GM19099 (cell line): Measurements from ENCODE around the gene CCDC69.

Experiments
- POLR2A ChIP-seq: IDR thresholded peaks from 3 replicates; pipeline ENCODE4 v1.6.1; 2011; ENCODE audit warnings: low read depth; ENCODE audit not compliant: insufficient read length; ENCODE audit errors: extremely low read depth

Gene CCDC69

DNA sequence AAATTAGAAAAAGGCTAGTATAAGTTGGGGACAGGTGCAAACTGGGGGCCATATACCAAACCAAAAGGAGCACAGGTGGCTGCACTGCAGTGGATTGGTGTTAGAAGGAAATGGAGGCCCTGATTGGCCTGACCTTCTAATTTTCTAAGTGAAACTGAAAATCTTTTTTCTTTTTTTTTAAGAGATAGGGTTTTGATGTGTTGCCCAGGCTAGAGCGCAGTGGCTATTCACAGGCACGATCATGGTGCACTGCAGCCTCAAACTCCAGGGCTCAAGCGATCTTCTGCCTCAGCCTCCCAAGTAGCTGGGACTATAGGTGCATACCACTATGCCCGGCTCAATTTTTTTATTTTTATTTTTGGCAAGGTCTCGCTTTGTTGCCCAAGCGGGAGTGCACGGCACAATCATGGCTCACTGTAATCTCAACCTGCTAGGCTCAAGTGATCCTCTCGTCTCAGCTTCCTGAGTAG is 9.8 kb upstream of the CCDC69 start:
- TF ChIP-seq POLR2A = peak; percentile 40

DNA sequence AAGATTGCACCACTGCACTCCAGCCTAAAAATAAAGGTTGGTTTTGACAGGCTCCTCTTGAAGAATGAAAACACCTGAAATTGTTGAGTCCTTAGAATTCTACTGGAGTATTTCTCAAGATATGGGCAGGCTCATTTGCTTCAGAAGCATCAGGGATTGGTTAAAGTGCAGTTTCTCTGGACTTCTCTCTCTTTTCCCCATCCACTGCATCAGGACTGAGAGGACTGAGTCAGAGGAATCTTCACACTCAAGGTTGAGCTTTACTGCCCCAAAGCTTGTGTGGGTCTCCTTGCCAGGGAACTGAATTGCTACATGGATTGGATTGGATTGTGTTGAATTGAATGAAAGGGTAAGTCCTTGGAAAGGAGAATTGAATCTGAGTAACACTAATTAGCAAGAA is 7.5 kb upstream of the CCDC69 start:
- no peak for TF ChIP-seq POLR2A

DNA sequence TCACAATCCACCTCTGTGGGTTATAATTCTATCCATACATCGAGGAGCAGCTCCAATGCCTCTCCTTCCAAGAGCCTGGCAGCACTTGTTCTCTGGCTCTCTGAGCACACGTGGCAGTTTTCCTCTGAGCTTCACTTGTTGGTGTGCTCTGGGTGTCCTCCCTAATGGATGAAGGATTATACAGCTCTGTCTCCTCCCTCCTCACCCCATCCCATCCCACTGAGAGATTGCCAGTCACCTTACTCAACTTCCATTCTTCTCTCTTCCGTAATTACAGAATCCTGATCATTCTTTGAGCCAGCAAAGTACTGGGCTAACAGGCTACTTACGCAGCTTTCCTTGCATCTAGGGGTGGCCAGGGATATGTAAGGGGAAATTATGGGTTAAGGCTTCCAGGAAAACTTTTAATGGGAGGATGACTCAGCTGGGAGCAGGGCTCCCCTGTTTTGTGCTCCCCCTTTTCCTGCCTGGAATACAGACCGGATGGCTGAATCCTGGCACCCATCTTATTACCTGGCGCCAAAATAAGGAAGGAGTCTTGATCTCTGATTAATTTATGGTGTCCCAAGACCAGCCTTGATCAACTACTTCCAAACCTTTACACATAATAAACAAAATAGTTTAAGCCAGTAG is 6.3 kb upstream of the CCDC69 start:
- no peak for TF ChIP-seq POLR2A

DNA sequence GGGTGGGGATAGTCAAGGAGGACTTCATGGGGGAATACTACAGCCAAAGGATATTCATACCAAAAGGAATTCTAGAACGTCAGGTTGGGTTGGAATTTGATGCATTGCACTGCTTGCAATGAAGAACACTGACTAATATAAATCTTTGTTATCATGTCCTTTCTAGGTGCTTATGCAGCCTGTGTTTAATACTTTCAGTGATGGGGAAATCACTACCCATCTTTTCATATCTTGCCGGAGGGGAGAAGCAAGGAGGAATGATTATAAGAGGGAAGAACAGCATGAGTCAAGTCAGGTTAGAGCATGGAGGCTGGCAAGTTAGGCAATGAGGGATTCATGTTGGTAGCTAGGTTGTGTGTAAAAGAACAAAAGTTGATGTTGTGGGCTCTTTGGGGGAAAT is 5.1 kb upstream of the CCDC69 start:
- TF ChIP-seq POLR2A = no peak

DNA sequence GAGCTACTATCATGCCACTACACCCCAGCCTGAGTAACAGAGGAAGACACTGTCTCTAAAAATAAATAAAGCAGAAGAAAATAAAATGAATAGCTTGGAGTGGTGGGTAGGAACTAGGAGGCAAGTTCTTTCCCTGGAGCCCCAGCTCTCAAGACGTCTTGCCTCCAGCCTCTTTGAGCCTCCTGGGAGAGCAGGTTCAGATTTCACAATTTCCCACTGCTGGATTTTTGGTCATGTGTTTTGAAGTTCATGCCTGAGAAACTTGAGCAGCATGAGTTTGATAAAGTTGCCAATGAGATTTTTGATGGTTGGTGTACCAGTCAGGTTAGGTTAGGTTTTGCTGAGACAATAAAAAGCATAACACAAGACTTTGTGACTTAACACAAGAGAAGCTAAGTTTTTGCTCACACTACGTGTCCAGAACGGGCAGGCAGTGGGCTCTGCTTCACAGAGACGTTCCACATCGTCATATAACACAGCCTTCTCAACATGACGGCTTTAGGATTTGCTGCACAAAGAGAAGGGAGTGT is 4.1 kb upstream of the CCDC69 start:
- no peak for TF ChIP-seq POLR2A

DNA sequence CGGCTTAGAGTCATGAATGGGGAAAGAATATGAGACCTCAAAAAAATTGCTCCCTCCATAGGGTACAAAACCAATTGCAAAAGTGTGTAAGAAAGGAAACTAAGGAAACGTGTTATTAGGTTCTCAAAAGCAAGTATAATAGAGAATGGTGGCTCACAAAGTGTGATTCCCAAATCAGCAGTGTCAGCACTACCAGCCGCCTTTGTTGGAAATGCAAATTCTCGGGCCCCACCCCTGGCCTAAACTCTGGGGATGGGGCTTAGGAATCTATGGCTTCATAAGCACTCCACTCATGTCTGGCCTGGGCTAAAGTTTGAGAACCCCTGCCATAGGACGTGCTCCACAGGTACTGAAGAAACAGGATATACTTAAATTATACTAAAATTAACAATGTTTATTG is 1.6 kb upstream of the CCDC69 start:
- no peak for TF ChIP-seq POLR2A

DNA sequence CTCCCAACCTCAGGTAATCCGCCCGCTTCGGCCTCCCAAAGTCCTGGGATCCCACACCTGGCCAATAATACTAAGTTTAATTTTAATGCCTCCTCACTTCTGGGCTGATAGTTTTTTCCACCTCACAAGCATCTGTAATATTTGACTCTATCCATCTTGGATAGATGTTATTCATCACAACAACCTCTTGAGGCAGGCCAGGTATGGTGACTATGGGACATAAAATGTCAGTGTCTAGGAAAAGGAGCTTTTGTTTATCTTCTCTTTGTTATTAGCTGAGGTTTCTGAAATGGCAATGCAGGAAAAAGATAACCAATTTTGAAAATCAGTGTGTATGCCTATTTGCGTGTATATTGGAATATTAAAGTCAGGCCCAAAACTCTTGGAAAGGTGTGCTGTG is 1.2 kb upstream of the CCDC69 start:
- no peak for TF ChIP-seq POLR2A

DNA sequence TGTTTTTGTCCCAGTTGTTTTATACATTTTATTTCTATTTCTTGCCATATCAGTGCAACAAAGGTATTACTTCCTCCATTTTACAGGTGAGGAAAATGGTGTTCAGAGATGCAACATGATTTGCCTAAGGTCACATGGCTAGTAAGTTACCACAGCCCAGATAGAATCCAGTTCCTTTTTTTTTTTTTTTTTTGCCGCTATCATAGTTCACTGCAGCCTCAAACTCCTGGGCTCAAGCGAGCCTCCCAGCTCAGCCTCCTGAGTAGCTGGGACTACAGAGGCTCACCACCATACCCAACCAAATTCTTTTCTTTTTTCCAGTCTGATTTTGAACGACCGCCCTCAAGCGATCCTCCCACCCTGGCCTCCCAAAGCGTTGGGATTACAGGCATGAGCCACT is 480 bp upstream of the CCDC69 start:
- TF ChIP-seq POLR2A = no peak

DNA sequence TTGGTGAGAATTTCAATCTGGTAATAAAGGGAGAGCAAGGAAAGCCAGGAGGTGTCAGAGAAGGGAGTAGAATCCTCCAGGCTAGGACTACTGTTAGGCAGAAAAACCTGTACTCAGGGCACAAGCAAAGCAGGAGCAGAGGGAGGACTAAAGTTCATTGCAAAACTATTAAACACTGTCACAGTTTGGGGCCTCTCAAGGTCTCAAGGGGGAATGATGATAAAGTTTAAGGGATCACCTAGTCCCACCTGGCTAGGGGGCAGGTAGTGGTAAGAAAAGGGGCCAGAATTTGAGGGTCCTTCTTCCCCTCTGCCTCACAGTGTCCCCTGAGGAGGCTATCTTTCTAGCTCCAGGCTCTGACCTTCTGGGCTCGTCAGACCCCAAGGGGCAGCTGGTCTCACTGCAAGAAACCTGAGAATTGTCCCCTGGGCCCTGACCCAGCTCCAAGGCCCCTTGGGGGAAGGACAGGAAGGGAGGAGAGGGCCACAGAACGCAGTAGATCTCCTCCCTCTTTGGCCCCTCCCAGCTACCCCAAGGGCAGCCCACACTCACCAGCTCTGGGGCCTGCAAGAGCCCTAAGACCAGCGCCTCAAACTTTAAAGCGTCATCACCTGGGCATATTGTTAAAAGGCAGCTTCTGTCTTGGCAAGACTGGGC is 974 bp downstream of the CCDC69 start:
- peak; percentile 47 for TF ChIP-seq POLR2A

DNA sequence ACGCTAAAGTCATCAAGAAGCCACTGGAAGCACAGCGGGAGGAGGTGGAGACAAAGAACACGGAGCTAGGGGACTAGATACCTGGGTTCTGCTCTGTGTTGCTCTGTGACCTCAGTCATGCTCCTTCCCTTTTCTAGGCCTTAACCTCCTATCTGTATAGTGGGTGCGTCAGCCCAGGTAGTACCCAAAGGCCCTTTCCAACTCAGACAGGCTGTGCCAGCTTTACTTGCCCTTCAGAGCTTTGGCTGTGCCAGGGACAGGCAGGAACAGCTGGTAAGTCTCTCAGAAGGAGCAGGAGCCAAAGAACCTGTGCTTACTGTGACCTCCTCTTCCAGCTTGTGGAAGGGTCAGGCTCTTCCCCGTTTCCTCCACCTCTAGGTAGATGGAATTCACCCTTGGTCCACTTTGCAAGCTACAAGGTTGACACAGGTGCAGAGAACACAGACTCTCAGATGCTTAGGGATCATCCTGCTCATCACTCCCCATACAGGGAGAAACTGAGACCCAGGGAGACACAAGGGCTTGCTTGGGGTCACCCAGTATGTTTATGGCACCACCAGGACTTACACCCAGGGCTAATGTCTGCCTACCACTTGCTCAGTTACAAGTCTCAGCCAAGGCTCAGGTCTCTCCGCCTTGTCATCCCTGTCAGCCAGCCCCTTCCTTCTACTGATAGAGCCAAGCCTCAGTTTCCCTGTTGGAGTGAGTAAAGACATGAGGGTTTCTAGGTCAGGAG is 1.7 kb downstream of the CCDC69 start:
- TF ChIP-seq POLR2A = no peak

DNA sequence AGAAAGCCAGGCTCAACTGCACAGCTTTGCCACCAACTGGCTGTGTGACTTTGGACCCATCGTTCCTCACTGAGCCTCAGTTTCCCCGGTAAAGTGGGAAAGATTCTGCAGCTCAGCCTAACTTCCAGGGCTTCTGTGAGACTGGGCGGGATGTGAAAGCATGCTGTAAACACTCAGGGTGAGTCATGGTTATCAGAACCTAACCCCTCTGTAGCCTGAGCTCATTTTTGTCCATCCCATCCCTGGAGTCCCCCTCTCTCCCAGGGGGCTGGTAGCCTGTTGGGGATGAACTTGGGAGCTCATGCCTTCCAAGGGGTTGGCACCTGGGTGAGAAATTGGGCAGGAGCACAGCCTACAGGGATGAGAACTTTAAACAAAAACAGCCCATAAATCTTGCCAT is 2.3 kb downstream of the CCDC69 start:
- no peak for TF ChIP-seq POLR2A

DNA sequence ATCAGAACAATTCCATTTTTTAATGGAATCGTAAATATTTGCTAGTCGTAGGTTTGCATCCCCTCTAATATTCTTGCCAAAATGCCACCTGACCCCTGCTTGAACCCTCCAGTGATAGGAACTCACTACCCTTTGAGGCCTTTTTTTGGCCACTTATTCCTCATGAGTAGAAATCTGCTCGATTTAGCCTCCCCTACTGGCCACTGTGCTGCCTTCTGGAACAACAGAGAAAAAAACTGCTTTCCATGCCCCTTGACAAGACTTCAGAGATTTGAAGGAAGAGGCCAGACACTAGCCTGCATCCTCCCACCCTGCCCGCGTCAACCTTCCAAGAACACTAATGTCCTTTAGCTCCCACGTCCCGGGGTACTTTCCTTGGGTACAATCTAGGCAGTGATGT is 4.1 kb downstream of the CCDC69 start:
- no peak for TF ChIP-seq POLR2A

DNA sequence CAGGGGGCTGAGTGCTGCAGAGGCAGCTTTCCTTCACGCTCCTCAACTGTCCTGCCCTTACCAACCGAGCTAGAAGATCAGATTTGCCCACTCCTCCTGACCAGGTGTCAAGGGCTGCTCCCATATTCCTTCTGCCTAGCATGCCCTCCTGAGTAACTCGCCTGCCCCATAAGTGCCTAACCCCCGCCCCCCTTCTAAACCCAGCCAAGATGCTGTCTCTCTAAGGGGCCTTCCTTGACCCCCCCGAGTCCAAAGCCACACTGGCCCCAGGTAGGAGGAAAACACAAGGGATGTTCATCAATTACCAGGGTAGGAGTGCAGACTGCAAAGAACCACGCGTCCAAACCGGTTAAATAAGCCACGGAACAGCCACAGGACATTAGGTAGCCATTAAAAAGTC is 4.8 kb downstream of the CCDC69 start:
- TF ChIP-seq POLR2A = no peak

DNA sequence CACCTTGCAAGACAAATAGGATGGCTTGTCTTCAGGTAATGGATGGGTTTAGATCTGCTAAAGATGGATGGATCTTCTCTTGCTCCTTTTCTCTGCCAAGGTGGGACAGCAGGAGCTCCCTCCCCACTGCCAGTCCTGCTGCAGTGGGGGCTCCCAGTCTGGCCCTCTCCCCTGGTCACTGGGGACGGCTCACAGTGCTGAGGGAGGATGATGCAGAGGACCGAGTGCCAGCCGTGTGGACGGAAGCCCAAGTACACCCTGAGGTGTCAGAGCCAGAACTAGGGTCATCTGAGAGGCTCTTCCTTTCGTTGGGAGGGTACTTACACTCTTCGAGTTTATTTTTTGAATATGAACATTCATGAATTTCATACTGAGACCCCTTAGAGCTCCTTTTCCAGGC is 5.7 kb downstream of the CCDC69 start:
- TF ChIP-seq POLR2A = no peak

DNA sequence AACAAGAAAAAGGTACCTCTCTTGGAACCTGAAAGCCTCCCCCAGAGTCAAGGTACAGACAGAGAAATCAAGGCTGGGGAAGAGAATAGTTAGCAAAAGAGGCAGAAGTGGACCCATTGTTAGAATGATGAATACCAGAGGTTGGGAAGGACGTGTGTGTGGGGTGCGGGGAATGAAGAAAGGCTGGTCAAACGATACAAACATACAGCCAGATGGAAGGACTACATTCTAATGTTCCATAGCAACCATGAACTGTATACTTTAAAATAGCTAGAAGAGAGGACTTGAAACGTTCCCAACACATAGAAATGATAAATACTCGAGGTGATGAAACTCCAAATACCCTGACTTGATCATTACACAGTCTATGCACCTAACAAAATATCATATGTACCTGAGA is 7.1 kb downstream of the CCDC69 start:
- no peak for TF ChIP-seq POLR2A

DNA sequence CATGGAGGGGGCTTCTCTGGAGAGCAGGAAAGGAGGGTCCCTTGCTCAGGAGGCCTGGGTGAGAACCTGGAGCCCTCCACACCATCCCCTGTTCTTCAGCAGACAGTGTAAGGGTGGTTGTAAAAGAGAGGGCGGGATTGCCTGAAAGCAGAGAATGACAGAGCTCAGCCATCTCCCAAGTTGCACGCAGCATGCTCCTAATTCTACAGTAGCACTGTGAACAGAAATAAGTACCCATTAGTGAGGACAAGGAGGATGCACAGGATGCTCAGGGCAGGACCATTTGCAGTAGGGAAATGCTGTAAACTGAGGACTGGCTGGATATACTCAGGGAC is 8.4 kb downstream of the CCDC69 start:
- TF ChIP-seq POLR2A = no peak
